ENCODE measurements around the gene RARRES2. TPM values are rescaled to one million over a fixed set of nuclear protein-coding genes. Genes with fewer than 3 reads are reported as not detected.

The RARRES2 gene
- polyA plus RNA-seq, 1 of the 3 experiments (the other 2 are of a cell fraction), result 0.43 TPM

DNA sequence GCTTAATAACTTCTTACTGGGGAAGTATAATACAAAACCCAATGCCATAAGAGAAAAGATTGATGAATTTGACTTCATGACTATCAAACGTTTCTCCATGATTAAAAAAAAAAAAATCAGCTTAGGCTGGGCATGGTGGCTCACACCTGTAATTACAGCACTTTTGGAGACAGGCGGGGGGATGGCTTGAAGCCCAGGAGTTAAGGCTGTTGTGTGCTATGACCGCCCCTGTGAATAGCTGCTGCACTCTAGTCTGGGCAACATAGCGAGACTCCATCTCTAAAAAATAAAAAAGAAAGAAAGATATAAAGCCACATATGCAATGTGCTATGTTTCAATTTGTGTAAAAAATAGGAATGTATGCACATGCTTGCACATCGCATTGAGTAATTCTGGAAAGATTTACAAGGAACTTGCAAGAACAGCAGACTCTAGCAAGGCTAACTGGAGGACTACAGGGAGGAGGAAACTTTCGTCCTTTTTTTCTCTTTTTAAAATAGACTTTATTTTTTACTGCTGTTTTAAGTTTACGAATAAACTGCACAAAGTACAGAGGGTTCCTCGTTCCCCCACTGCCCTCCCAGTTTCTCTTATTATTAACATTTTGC lies 10.3 kb upstream of the RARRES2 start:
- Histone ChIP-seq H3K27me3 (ENCODE audit: insufficient read depth) (no peaks in the 10 kb centered on the region), H2AFZ (ENCODE audit: low read depth) (no peak overlapping the region), H3K27ac (ENCODE audit: low read depth in 2 of 2, low read length in 1 of 2) (no peak overlapping the region), H3K9me3 (no peaks in the 10 kb centered on the region), H4K20me1 (ENCODE audit: insufficient read depth) (no peaks in the 10 kb centered on the region), H3F3A (replicated peaks; ENCODE audit: insufficient read depth) (no peaks in the 10 kb centered on the region), H3K4me3 (ENCODE audit: low read depth in 2 of 2, low read length in 1 of 2) (no peak overlapping the region), H3K4me2 (no peak overlapping the region), H3K9me2 (no peaks in the 10 kb centered on the region), H3K36me3 (replicated peaks in 1 of 2; ENCODE audit: control insufficient read depth in 1 of 2, insufficient read depth in 2 of 2, low read length in 1 of 2) (no peaks in the 10 kb centered on the region), H3K4me1 (ENCODE audit: control insufficient read depth in 1 of 2, insufficient read depth in 2 of 2, low read depth in 1 of 2, low read length in 1 of 2) (no peaks in the 10 kb centered on the region), H3K79me2 (ENCODE audit: insufficient read depth) (no peaks in the 10 kb centered on the region), H3K9ac (no peak overlapping the region)
- no peak for DNase-seq
- TF ChIP-seq, protein P1, sequence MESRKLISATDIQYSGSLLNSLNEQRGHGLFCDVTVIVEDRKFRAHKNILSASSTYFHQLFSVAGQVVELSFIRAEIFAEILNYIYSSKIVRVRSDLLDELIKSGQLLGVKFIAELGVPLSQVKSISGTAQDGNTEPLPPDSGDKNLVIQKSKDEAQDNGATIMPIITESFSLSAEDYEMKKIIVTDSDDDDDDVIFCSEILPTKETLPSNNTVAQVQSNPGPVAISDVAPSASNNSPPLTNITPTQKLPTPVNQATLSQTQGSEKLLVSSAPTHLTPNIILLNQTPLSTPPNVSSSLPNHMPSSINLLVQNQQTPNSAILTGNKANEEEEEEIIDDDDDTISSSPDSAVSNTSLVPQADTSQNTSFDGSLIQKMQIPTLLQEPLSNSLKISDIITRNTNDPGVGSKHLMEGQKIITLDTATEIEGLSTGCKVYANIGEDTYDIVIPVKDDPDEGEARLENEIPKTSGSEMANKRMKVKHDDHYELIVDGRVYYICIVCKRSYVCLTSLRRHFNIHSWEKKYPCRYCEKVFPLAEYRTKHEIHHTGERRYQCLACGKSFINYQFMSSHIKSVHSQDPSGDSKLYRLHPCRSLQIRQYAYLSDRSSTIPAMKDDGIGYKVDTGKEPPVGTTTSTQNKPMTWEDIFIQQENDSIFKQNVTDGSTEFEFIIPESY (IDR thresholded peaks at IDR 0.05; ENCODE audit: borderline replicate concordance, low read depth), result no peak
- TF ChIP-seq NRF1 (IDR thresholded peaks at IDR 0.05; ENCODE audit: low read depth, low read length), result no peak
- no peak for TF ChIP-seq TCF12 (IDR thresholded peaks at IDR 0.05)
- no peak for TF ChIP-seq GATA2 (CRISPR knock-in tag; IDR thresholded peaks at IDR 0.05)
- TF ChIP-seq NFIC (IDR thresholded peaks at IDR 0.05; ENCODE audit: borderline replicate concordance), result no peak
- TF ChIP-seq EZH2phosphoT487 (IDR thresholded peaks at IDR 0.05; ENCODE audit: borderline replicate concordance, low read depth), result no peak
- TF ChIP-seq ELF1 (IDR thresholded peaks at IDR 0.05), result no peak
- no peak for TF ChIP-seq SMC3 (IDR thresholded peaks at IDR 0.05; ENCODE audit: low read depth, low read length)
- TF ChIP-seq CHD2 (IDR thresholded peaks at IDR 0.05; ENCODE audit: low read length, partially characterized antibody), result no peak
- no peak for TF ChIP-seq MEF2A (IDR thresholded peaks at IDR 0.05; ENCODE audit: borderline replicate concordance, low read depth)
- TF ChIP-seq JUND (IDR thresholded peaks at IDR 0.05), result no peak
- TF ChIP-seq, protein P2, sequence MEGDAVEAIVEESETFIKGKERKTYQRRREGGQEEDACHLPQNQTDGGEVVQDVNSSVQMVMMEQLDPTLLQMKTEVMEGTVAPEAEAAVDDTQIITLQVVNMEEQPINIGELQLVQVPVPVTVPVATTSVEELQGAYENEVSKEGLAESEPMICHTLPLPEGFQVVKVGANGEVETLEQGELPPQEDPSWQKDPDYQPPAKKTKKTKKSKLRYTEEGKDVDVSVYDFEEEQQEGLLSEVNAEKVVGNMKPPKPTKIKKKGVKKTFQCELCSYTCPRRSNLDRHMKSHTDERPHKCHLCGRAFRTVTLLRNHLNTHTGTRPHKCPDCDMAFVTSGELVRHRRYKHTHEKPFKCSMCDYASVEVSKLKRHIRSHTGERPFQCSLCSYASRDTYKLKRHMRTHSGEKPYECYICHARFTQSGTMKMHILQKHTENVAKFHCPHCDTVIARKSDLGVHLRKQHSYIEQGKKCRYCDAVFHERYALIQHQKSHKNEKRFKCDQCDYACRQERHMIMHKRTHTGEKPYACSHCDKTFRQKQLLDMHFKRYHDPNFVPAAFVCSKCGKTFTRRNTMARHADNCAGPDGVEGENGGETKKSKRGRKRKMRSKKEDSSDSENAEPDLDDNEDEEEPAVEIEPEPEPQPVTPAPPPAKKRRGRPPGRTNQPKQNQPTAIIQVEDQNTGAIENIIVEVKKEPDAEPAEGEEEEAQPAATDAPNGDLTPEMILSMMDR (IDR thresholded peaks at IDR 0.05), result no peak
- TF ChIP-seq YY1 (IDR thresholded peaks at IDR 0.05; ENCODE audit: low read depth), result no peak
- TF ChIP-seq, protein P3, sequence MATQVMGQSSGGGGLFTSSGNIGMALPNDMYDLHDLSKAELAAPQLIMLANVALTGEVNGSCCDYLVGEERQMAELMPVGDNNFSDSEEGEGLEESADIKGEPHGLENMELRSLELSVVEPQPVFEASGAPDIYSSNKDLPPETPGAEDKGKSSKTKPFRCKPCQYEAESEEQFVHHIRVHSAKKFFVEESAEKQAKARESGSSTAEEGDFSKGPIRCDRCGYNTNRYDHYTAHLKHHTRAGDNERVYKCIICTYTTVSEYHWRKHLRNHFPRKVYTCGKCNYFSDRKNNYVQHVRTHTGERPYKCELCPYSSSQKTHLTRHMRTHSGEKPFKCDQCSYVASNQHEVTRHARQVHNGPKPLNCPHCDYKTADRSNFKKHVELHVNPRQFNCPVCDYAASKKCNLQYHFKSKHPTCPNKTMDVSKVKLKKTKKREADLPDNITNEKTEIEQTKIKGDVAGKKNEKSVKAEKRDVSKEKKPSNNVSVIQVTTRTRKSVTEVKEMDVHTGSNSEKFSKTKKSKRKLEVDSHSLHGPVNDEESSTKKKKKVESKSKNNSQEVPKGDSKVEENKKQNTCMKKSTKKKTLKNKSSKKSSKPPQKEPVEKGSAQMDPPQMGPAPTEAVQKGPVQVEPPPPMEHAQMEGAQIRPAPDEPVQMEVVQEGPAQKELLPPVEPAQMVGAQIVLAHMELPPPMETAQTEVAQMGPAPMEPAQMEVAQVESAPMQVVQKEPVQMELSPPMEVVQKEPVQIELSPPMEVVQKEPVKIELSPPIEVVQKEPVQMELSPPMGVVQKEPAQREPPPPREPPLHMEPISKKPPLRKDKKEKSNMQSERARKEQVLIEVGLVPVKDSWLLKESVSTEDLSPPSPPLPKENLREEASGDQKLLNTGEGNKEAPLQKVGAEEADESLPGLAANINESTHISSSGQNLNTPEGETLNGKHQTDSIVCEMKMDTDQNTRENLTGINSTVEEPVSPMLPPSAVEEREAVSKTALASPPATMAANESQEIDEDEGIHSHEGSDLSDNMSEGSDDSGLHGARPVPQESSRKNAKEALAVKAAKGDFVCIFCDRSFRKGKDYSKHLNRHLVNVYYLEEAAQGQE (IDR thresholded peaks at IDR 0.05; ENCODE audit: low read depth, low read length), result no peak
- 60% methylated on average over 8 of the region's 8 CpGs for WGBS (ENCODE audit: low lambda C conversion rate)
- ChIA-PET CTCF (no interaction called here), POLR2A (no interaction called here)

All from SK-N-SH (cell line).